Measurements from ENCODE around the gene CYBRD1. TPM values are rescaled to one million over a fixed set of nuclear protein-coding genes. Genes with fewer than 3 reads are reported as not detected.

Gene CYBRD1
- total RNA-seq, 1 experiment from 2014 or later, result 7.9 TPM

DNA sequence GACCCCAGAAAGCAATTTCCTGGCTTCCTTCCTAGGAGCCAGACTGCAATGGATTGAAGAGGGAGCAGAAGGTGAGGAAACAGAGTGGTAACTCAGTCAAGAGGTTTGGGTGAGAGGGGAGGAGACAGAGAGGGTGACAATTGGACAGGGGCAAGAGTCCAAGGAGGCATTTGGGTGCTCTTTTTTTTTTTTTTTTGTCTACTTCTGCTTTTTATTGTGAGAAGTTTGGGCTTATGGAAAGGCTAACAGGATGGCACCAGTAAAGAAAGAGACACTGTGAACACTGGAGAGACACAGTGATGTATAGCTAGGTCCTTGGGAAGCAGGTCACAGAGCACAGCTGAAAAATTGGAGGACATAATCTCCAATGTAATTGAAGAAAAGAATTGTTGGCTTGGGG, 25.0 kb downstream of the CYBRD1 start (continued):
- TF ChIP-seq, protein P1, sequence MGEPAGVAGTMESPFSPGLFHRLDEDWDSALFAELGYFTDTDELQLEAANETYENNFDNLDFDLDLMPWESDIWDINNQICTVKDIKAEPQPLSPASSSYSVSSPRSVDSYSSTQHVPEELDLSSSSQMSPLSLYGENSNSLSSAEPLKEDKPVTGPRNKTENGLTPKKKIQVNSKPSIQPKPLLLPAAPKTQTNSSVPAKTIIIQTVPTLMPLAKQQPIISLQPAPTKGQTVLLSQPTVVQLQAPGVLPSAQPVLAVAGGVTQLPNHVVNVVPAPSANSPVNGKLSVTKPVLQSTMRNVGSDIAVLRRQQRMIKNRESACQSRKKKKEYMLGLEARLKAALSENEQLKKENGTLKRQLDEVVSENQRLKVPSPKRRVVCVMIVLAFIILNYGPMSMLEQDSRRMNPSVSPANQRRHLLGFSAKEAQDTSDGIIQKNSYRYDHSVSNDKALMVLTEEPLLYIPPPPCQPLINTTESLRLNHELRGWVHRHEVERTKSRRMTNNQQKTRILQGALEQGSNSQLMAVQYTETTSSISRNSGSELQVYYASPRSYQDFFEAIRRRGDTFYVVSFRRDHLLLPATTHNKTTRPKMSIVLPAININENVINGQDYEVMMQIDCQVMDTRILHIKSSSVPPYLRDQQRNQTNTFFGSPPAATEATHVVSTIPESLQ (CRISPR knock-in tag; IDR thresholded peaks at IDR 0.05), result no peak
- TF ChIP-seq CREM (CRISPR knock-in tag; IDR thresholded peaks at IDR 0.05) (no peak), ZNF396 (CRISPR knock-in tag; IDR thresholded peaks at IDR 0.05; ENCODE audit: borderline replicate concordance) (no peak), NR3C1 (CRISPR knock-in tag; conservative IDR thresholded peaks at IDR 0.05; ENCODE audit: low read depth) (no peak), SMAD4 (CRISPR knock-in tag; IDR thresholded peaks at IDR 0.05) (no peak)
- TF ChIP-seq, protein P2, sequence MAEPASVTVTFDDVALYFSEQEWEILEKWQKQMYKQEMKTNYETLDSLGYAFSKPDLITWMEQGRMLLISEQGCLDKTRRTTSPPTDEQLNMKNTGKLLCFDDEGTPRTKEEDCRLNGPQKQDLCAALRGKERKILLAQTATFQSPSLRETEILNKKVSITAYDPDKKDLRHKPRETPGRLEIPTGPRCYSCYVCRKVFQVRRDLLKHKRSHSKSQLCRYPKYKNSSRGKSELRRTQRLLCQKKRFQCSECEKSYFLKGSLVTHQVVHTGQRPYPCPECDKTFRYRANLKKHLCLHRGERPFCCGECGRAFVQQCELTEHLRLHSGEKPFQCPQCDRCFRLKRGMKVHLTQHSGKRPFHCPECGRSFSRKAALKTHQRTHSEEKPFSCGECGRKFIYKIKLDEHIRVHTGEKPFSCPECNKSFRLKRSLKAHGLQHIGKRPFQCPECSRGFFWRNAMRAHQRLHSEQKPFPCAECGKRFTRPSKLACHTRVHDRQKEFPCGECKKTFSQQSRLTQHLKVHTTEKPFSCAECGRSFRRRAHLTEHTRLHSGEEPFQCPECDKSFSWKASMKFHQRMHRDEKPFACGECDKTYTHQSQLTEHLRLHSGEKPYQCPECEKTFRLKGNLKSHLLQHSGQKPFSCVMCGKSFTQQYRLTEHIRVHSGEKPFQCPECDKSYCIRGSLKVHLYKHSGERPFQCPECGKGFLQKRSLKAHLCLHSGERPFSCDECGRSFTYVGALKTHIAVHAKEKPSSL (CRISPR knock-in tag; conservative IDR thresholded peaks at IDR 0.05), result no peak
- TF ChIP-seq, protein P3, sequence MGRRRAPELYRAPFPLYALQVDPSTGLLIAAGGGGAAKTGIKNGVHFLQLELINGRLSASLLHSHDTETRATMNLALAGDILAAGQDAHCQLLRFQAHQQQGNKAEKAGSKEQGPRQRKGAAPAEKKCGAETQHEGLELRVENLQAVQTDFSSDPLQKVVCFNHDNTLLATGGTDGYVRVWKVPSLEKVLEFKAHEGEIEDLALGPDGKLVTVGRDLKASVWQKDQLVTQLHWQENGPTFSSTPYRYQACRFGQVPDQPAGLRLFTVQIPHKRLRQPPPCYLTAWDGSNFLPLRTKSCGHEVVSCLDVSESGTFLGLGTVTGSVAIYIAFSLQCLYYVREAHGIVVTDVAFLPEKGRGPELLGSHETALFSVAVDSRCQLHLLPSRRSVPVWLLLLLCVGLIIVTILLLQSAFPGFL (CRISPR knock-in tag; IDR thresholded peaks at IDR 0.05; ENCODE audit: borderline replicate concordance), result no peak
- TF ChIP-seq, protein P4, sequence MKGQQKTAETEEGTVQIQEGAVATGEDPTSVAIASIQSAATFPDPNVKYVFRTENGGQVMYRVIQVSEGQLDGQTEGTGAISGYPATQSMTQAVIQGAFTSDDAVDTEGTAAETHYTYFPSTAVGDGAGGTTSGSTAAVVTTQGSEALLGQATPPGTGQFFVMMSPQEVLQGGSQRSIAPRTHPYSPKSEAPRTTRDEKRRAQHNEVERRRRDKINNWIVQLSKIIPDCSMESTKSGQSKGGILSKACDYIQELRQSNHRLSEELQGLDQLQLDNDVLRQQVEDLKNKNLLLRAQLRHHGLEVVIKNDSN (CRISPR knock-in tag; IDR thresholded peaks at IDR 0.05), result no peak

DNA sequence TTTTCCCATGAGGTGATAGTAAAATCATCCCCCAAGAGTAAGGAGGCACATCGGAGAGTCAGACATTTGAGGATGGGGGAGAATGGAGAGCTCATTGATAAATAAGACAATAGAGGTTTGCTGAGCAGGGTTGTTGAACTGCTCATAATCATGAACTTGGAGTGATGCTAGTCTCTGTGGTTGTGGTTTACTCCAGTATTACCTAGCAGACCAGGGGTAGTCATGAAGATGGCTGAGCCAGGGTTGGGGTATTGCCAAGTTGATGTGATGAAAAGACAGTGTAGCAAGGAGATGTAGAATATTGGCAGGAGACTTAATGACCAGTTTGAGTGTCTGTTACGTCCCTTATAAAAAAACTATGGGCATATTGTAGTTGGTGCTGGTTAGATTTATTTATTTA, 25.4 kb downstream of the CYBRD1 start:
- Mint-ChIP-seq H3K27ac (no peak overlapping the region), H3K4me3 (no peak overlapping the region), H3K27me3 (ENCODE audit: low read depth) (no peaks in the 10 kb centered on the region), H3K9me3 (no peaks in the 10 kb centered on the region), H3K4me1 (no peaks in the 10 kb centered on the region), H3K36me3 (no peaks in the 10 kb centered on the region)
- ATAC-seq, result no peak
- ChIA-PET CTCF (no interaction called here), POLR2A (no interaction called here)
- no peak for DNase-seq (ENCODE audit: low spot score)
- TF ChIP-seq NR2C2 (CRISPR knock-in tag; IDR thresholded peaks at IDR 0.05) (no peak), GTF2I (CRISPR knock-in tag; conservative IDR thresholded peaks at IDR 0.05) (no peak), JAZF1 (CRISPR knock-in tag; IDR thresholded peaks at IDR 0.05) (no peak), RELA (CRISPR knock-in tag; IDR thresholded peaks at IDR 0.05; ENCODE audit: borderline replicate concordance) (no peak), SOX15 (CRISPR knock-in tag; IDR thresholded peaks at IDR 0.05) (no peak), RORB (CRISPR knock-in tag; IDR thresholded peaks at IDR 0.05) (no peak), IRF2 (CRISPR knock-in tag; IDR thresholded peaks at IDR 0.05; ENCODE audit: borderline replicate concordance, low read depth) (no peak), MXD4 (CRISPR knock-in tag; IDR thresholded peaks at IDR 0.05; ENCODE audit: borderline replicate concordance) (no peak)
- TF ChIP-seq, protein P5, sequence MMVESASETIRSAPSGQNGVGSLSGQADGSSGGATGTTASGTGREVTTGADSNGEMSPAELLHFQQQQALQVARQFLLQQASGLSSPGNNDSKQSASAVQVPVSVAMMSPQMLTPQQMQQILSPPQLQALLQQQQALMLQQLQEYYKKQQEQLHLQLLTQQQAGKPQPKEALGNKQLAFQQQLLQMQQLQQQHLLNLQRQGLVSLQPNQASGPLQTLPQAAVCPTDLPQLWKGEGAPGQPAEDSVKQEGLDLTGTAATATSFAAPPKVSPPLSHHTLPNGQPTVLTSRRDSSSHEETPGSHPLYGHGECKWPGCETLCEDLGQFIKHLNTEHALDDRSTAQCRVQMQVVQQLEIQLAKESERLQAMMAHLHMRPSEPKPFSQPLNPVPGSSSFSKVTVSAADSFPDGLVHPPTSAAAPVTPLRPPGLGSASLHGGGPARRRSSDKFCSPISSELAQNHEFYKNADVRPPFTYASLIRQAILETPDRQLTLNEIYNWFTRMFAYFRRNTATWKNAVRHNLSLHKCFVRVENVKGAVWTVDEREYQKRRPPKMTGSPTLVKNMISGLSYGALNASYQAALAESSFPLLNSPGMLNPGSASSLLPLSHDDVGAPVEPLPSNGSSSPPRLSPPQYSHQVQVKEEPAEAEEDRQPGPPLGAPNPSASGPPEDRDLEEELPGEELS (CRISPR knock-in tag; IDR thresholded peaks at IDR 0.05), result no peak
- TF ChIP-seq, protein P6, sequence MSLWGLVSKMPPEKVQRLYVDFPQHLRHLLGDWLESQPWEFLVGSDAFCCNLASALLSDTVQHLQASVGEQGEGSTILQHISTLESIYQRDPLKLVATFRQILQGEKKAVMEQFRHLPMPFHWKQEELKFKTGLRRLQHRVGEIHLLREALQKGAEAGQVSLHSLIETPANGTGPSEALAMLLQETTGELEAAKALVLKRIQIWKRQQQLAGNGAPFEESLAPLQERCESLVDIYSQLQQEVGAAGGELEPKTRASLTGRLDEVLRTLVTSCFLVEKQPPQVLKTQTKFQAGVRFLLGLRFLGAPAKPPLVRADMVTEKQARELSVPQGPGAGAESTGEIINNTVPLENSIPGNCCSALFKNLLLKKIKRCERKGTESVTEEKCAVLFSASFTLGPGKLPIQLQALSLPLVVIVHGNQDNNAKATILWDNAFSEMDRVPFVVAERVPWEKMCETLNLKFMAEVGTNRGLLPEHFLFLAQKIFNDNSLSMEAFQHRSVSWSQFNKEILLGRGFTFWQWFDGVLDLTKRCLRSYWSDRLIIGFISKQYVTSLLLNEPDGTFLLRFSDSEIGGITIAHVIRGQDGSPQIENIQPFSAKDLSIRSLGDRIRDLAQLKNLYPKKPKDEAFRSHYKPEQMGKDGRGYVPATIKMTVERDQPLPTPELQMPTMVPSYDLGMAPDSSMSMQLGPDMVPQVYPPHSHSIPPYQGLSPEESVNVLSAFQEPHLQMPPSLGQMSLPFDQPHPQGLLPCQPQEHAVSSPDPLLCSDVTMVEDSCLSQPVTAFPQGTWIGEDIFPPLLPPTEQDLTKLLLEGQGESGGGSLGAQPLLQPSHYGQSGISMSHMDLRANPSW (CRISPR knock-in tag; conservative IDR thresholded peaks at IDR 0.05; ENCODE audit: low read depth), result no peak
- TF ChIP-seq, protein P7, sequence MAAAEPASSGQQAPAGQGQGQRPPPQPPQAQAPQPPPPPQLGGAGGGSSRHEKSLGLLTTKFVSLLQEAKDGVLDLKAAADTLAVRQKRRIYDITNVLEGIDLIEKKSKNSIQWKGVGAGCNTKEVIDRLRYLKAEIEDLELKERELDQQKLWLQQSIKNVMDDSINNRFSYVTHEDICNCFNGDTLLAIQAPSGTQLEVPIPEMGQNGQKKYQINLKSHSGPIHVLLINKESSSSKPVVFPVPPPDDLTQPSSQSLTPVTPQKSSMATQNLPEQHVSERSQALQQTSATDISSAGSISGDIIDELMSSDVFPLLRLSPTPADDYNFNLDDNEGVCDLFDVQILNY (CRISPR knock-in tag; IDR thresholded peaks at IDR 0.05), result no peak
- TF ChIP-seq, protein P8, sequence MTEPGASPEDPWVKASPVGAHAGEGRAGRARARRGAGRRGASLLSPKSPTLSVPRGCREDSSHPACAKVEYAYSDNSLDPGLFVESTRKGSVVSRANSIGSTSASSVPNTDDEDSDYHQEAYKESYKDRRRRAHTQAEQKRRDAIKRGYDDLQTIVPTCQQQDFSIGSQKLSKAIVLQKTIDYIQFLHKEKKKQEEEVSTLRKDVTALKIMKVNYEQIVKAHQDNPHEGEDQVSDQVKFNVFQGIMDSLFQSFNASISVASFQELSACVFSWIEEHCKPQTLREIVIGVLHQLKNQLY (CRISPR knock-in tag; IDR thresholded peaks at IDR 0.05), result no peak
- TF ChIP-seq, protein P1 (CRISPR knock-in tag; IDR thresholded peaks at IDR 0.05), result no peak

Data from WTC11 (cell line).